Fibroblast of skin of right biceps (primary cell): ENCODE results near the gene ERO1A.

ENCODE experiments used
- DNase-seq: peaks from one replicate; pipeline ENCODE4 v3.0.0-alpha.2; 2013

Gene ERO1A

DNA sequence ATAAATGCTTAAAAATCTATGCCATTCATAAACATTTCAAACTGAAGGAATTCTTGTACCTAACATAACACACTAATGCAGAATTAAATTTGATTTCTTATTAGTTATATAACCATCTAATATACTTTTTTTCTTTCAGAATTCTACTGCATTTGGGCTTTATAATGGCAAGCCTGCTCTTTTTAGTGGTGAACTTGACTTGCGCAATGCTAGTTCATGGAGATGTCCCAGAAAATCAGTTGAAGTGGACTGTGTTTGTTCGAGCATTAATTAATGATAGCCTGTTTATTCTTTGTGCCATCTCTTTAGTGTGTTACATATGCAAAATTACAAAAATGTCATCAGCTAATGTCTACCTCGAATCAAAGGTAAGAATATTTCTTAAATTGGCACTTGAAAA lies 95.4 kb downstream of the ERO1A start:
- no peak for DNase-seq

DNA sequence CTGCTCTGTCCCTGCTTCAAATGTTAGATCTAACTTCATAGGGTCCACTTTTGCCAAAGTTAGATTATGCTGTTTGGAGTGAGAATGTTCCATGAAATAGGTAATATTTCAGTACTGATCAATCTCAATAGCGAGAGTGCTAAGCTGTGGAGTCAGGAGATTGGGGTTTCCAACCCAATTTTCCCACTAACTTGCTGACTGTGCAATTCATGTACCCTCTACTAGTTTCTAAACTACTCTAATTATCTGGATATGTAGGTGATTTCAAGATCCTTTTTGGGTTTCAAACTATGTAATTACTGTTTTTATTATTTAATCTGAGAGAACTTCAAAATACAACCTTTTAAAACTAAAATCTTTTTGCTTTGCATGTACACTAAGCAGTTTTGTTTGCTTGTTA lies 96.8 kb downstream of the ERO1A start:
- DNase-seq: no peak

DNA sequence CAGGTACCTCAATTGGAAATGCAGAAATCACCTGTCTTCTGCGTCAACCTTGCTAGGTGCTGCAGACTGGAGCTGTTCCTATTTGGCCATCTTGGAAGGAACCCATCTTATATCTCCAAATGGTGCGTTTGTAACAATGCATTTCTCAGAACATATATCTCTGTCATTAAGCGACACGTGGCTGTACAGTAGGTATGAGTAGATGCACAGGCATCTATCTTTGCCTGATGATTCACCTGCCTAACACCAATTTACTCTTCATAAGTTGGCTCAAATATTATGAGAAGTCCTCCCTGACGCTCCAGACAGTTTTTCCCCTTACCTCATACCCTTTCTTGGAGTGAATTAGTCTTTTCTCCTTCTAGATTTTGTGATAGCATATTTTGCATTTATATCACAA lies 98.5 kb downstream of the ERO1A start:
- peak; percentile 1 for DNase-seq

DNA sequence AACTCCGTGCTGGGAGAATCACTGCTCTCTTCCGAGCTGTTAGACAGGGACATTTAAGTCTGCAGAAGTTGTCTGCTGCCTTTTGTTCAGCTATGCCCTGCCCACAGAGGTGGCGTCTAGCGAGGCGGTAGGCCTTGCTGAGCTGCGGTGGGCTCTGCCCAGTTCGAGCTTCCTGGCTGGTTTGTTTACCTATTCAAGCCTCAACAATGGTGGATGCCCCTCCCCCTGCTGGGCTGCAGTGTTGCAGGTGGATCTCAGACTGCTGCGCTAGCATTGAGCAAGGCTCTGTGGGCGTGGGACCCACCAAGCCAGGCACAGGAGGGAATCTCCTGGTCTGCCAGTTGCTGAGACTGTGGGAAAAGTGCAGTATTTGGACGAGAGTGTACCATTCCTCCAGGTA lies 99.0 kb downstream of the ERO1A start:
- DNase-seq: no peak

- DNase-seq: no peak
Measured at GRCh38 chr14:52590318-52590717, 105.0 kb downstream of the ERO1A start.
